ENCODE measurements around the gene TXLNA.

TXLNA gene

GRCh38 chr1:32215629-32216480 lies 36.4 kb downstream of the TXLNA start:
- DNase-seq, result peak; percentile 63 to 74

GRCh38 chr1:32216566-32216965 lies 37.1 kb downstream of the TXLNA start:
- DNase-seq, result no peak

- DNase-seq, result no peak
Measured at GRCh38 chr1:32219022-32219421, 39.5 kb downstream of the TXLNA start.

- DNase-seq, result no peak
Measured at GRCh38 chr1:32220746-32221580, 41.5 kb downstream of the TXLNA start.

GRCh38 chr1:32221581-32221979 lies 42.1 kb downstream of the TXLNA start:
- DNase-seq, result no peak

GRCh38 chr1:32221980-32222755 lies 42.7 kb downstream of the TXLNA start, which contains the start of the genes EIF3I and TMEM234:
TSS of gene EIF3I (plus strand) at chr1:32222407. CDS start at chr1:32222442, 35 bp downstream.
TSS of gene TMEM234 (minus strand) at chr1:32222353. CDS start at chr1:32222322, 31 bp downstream.
- peak; percentile 91 to 95 for DNase-seq

- DNase-seq, result no peak
Measured at GRCh38 chr1:32223683-32224082, 44.2 kb downstream of the TXLNA start.

- no peak for DNase-seq
Measured at GRCh38 chr1:32224285-32224684, 44.8 kb downstream of the TXLNA start.

- DNase-seq, result no peak
Measured at GRCh38 chr1:32228771-32229170, 49.3 kb downstream of the TXLNA start.

GRCh38 chr1:32231843-32232432 lies 52.5 kb downstream of the TXLNA start:
- no peak for DNase-seq

GRCh38 chr1:32232558-32233304 lies 53.3 kb downstream of the TXLNA start:
- DNase-seq, result no peak

GRCh38 chr1:32234792-32235191 lies 55.3 kb downstream of the TXLNA start:
- no peak for DNase-seq

GRCh38 chr1:32239337-32239736 lies 59.9 kb downstream of the TXLNA start:
- no peak for DNase-seq

GRCh38 chr1:32239790-32240139 lies 60.3 kb downstream of the TXLNA start:
- no peak for DNase-seq

- peak; percentile 56 to 68 for DNase-seq
Measured at GRCh38 chr1:32240140-32240951, 60.9 kb downstream of the TXLNA start.

- DNase-seq, result peak; percentile 44 to 54
Measured at GRCh38 chr1:32241001-32241763, 61.7 kb downstream of the TXLNA start.

GRCh38 chr1:32242341-32242851 lies 62.9 kb downstream of the TXLNA start:
- no peak for DNase-seq

- no peak for DNase-seq
Measured at GRCh38 chr1:32246888-32247273, 67.4 kb downstream of the TXLNA start, which contains the start of gene FAM167B. TSS of gene FAM167B (plus strand) at chr1:32247222. CDS start at chr1:32247422, 200 bp downstream.

- no peak for DNase-seq
Measured at GRCh38 chr1:32247452-32247851, 68.0 kb downstream of the TXLNA start.

Data from activated CD4-positive, alpha-beta T cell treated with anti-CD3 and anti-CD28 coated beads, Interleukin-2, amount 50 U/mL, for 48 hours (primary cell).